Mesodermal cell (in vitro differentiated cells): ENCODE results near the gene APBA3.

ENCODE experiments used
- H3K27ac ChIP-seq: 2 replicates; pipeline ENCODE4 v1.7.0; 2013; ENCODE audit warnings: mild to moderate bottlenecking, low read depth, low read length, moderate library complexity; ENCODE audit not compliant: severe bottlenecking
- H3K36me3 ChIP-seq: 2 replicates; pipeline ENCODE4 v1.7.1; 2013; ENCODE audit warnings: mild to moderate bottlenecking, low read length, moderate library complexity; ENCODE audit not compliant: control insufficient read depth, insufficient read depth
- H3K4me1 ChIP-seq: one replicate; pipeline ENCODE4 v1.7.1; 2013; ENCODE audit warnings: mild to moderate bottlenecking, low read length; ENCODE audit not compliant: insufficient read depth, control insufficient read depth, poor library complexity, severe bottlenecking
- H3K4me3 ChIP-seq: 2 replicates; pipeline ENCODE4 v1.7.0; 2013; ENCODE audit warnings: low read length, control low read depth, mild to moderate bottlenecking; ENCODE audit not compliant: insufficient read depth, poor library complexity, severe bottlenecking; ENCODE audit errors: extremely low read depth
- H3K9me3 ChIP-seq: 2 replicates; pipeline ENCODE4 v1.7.1; 2013; ENCODE audit warnings: mild to moderate bottlenecking, low read length, moderate library complexity; ENCODE audit not compliant: control insufficient read depth
- WGBS, 2 experiments: methylation state at CpG; one replicate each; pipeline ENCODE4 v1.1.5; 2013; ENCODE audit warnings: missing lambda C conversion rate in 2 of 2; ENCODE audit not compliant: insufficient coverage in 2 of 2; 5-methylcytosine and 5-hydroxymethylcytosine counted together

Gene APBA3

GRCh38 chr19:3785938-3786824 lies 24.7 kb upstream of the APBA3 start, which contains the start of gene MATK:
TSS of gene MATK (minus strand) at chr19:3786381. CDS start at chr19:3785135, 1,246 bp downstream.
- Histone ChIP-seq H3K4me3 (peak within 1 kb of the TSS; percentile 38), H3K27ac (no peak within 1 kb of the TSS), H3K36me3 (no peaks in the 10 kb centered on the region), H3K9me3 (peaks cover 15% of the 10 kb centered on the region), H3K4me1 (peaks cover 3% of the 10 kb centered on the region)
- 9 to 16% methylated on average over 44 to 66 of the region's 101 CpGs for WGBS, 2 experiments

- H3K4me3 ChIP-seq, result peak overlapping the region; percentile 38
- WGBS, 2 experiments, result 4% methylated on average over 38 to 39 of the region's 47 CpGs
- peaks cover 3% of the 10 kb centered on the region for H3K4me1 ChIP-seq
- H3K9me3 ChIP-seq, result peaks cover 21% of the 10 kb centered on the region
- no peak overlapping the region for H3K27ac ChIP-seq
- no peaks in the 10 kb centered on the region for H3K36me3 ChIP-seq
These were observed 24.0 kb upstream of the APBA3 start for GRCh38 chr19:3785451-3785937.

GRCh38 chr19:3784607-3785450 lies 23.3 kb upstream of the APBA3 start:
- WGBS, 2 experiments, result 29 to 31% methylated on average over 11 to 18 of the region's 25 CpGs
- no peak overlapping the region for H3K27ac ChIP-seq
- peaks cover 3% of the 10 kb centered on the region for H3K4me1 ChIP-seq
- H3K9me3 ChIP-seq, result peaks cover 21% of the 10 kb centered on the region
- H3K4me3 ChIP-seq, result no peak overlapping the region
- H3K36me3 ChIP-seq, result no peaks in the 10 kb centered on the region

GRCh38 chr19:3783660-3784584 lies 22.4 kb upstream of the APBA3 start:
- H3K4me3 ChIP-seq, result no peak overlapping the region
- no peaks in the 10 kb centered on the region for H3K36me3 ChIP-seq
- H3K27ac ChIP-seq, result no peak overlapping the region
- H3K9me3 ChIP-seq, result peaks cover 21% of the 10 kb centered on the region
- 41 to 49% methylated on average over 34 to 43 of the region's 49 CpGs for WGBS, 2 experiments
- peaks cover 3% of the 10 kb centered on the region for H3K4me1 ChIP-seq

GRCh38 chr19:3782903-3783302 lies 21.4 kb upstream of the APBA3 start:
- Histone ChIP-seq H3K27ac (no peak overlapping the region), H3K4me1 (peaks cover 3% of the 10 kb centered on the region), H3K36me3 (no peaks in the 10 kb centered on the region), H3K9me3 (peaks cover 21% of the 10 kb centered on the region), H3K4me3 (no peak overlapping the region)
- WGBS, 2 experiments, result 87 to 93% methylated on average over 7 to 12 of the region's 13 CpGs

- 100% methylated on average over 1 of the region's 1 CpG for WGBS, 2 experiments
- H3K4me3 ChIP-seq, result no peak overlapping the region
- no peak overlapping the region for H3K27ac ChIP-seq
- peaks cover 21% of the 10 kb centered on the region for H3K9me3 ChIP-seq
- no peaks in the 10 kb centered on the region for H3K36me3 ChIP-seq
- peaks cover 3% of the 10 kb centered on the region for H3K4me1 ChIP-seq
These were observed 20.8 kb upstream of the APBA3 start for GRCh38 chr19:3782330-3782729.

GRCh38 chr19:3781603-3782002 lies 20.1 kb upstream of the APBA3 start:
- H3K36me3 ChIP-seq, result no peaks in the 10 kb centered on the region
- no peak overlapping the region for H3K27ac ChIP-seq
- H3K9me3 ChIP-seq, result peaks cover 21% of the 10 kb centered on the region
- peaks cover 3% of the 10 kb centered on the region for H3K4me1 ChIP-seq
- 100% methylated on average over 1 of the region's 2 CpGs; no CpG with 5 or more reads in 1 of the 2 experiments for WGBS, 2 experiments
- H3K4me3 ChIP-seq, result no peak overlapping the region

GRCh38 chr19:3780786-3781304 lies 19.4 kb upstream of the APBA3 start:
- no peaks in the 10 kb centered on the region for H3K36me3 ChIP-seq
- no peak overlapping the region for H3K4me3 ChIP-seq
- no peak overlapping the region for H3K27ac ChIP-seq
- peaks cover 21% of the 10 kb centered on the region for H3K9me3 ChIP-seq
- 87 to 91% methylated on average over 9 of the region's 9 CpGs for WGBS, 2 experiments
- H3K4me1 ChIP-seq, result peaks cover 3% of the 10 kb centered on the region

GRCh38 chr19:3778899-3779723 lies 17.6 kb upstream of the APBA3 start:
- 75 to 86% methylated on average over 31 to 35 of the region's 44 CpGs for WGBS, 2 experiments
- Histone ChIP-seq H3K9me3 (peaks cover 21% of the 10 kb centered on the region), H3K4me1 (no peaks in the 10 kb centered on the region)

More at GRCh38 chr19:3778899-3779723, 17.6 kb upstream of the APBA3 start:
- Histone ChIP-seq H3K27ac (no peak overlapping the region), H3K4me3 (no peak overlapping the region), H3K36me3 (no peaks in the 10 kb centered on the region)
